A673 (cell line): ENCODE measurements around the gene BCDIN3D. TPM values are rescaled to one million over a fixed set of nuclear protein-coding genes. Genes with fewer than 3 reads are reported as not detected.

Source experiments
- BruUV-seq: library from RNA; stranded (reverse); fragments of 400-500 nt; replicated peaks from 2 replicates; lab custom pipeline; 2021; lab: Mats Ljungman, UMichigan
- CTCF ChIA-PET: fragments of 300-600 bp; sonication (Branson Sonifier 250); formaldehyde crosslinking; loops from one replicate; lab custom pipeline; 2022; ENCODE audit warnings: antibody characterized with exemption; lab: Charles Lee
- POLR2A ChIA-PET: fragments of 300-600 bp; sonication (Branson Sonifier 250); formaldehyde crosslinking; loops from one replicate; lab custom pipeline; 2022; ENCODE audit warnings: antibody characterized with exemption; ENCODE audit not compliant: low non-redundant PET; lab: Charles Lee
- DNase-seq: peaks from one replicate; pipeline ENCODE4 v3.0.0-alpha.2; 2015; ENCODE audit warnings: low spot score
- H3K27ac ChIP-seq: fragments of 200-600 bp; sonication (generic); 2 replicates; pipeline ENCODE4 v1.5.1; 2016; ENCODE audit warnings: mixed run types, low read depth, mild to moderate bottlenecking, mixed read lengths, antibody characterized with exemption, low read length; ENCODE audit not compliant: poor library complexity, severe bottlenecking
- H3K27me3 ChIP-seq: fragments of 200-600 bp; sonication (generic); replicated peaks from 2 replicates; pipeline ENCODE4 v1.6.1; 2017; ENCODE audit warnings: mixed run types, low read depth, mild to moderate bottlenecking, mixed read lengths, antibody characterized with exemption, low read length; ENCODE audit not compliant: insufficient read depth, poor library complexity
- H3K36me3 ChIP-seq: fragments of 200-600 bp; sonication (generic); 2 replicates; pipeline ENCODE4 v1.6.1; 2016; ENCODE audit warnings: mixed run types, mild to moderate bottlenecking, mixed read lengths, antibody characterized with exemption, low read length; ENCODE audit not compliant: insufficient read depth, poor library complexity, severe bottlenecking
- H3K4me1 ChIP-seq: fragments of 200-600 bp; sonication (generic); 2 replicates; pipeline ENCODE4 v1.6.1; 2017; ENCODE audit warnings: mixed run types, mild to moderate bottlenecking, mixed read lengths, antibody characterized with exemption, low read length; ENCODE audit not compliant: insufficient read depth, poor library complexity, severe bottlenecking
- H3K4me3 ChIP-seq: fragments of 200-600 bp; sonication (generic); 2 replicates; pipeline ENCODE4 v1.5.1; 2016; ENCODE audit warnings: low read depth, mixed run types, mild to moderate bottlenecking, mixed read lengths, low read length; ENCODE audit not compliant: poor library complexity, severe bottlenecking
- H3K9me3 ChIP-seq: fragments of 200-600 bp; sonication (generic); 2 replicates; pipeline ENCODE4 v1.6.1; 2016; ENCODE audit warnings: mixed run types, low read depth, mild to moderate bottlenecking, mixed read lengths, antibody characterized with exemption, low read length; ENCODE audit not compliant: poor library complexity, severe bottlenecking
- CTCF ChIP-seq: fragments of 300-800, 200-600 bp; sonication (generic); conservative IDR thresholded peaks from 2 replicates; pipeline ENCODE4 v1.5.1; 2017; ENCODE audit warnings: low read depth, mild to moderate bottlenecking, antibody characterized with exemption, low read length, moderate library complexity, mixed read lengths
- EZH2 ChIP-seq: fragments of 200-600 bp; sonication (generic); IDR thresholded peaks from 2 replicates; pipeline ENCODE4 v1.6.1; 2017; ENCODE audit warnings: borderline replicate concordance, low read depth, mild to moderate bottlenecking, mixed read lengths, antibody characterized with exemption, low read length; ENCODE audit not compliant: poor library complexity, severe bottlenecking
- intact Hi-C: fragments of 100-400 bp; cut with micrococcal nuclease; formaldehyde crosslinking; loops from one replicate; pipeline ENCODE4 v1.10.0; 2022; ENCODE audit not compliant: unreplicated experiment
- total RNA-seq: library from RNA; stranded (reverse); gene quantifications from 2 replicates; pipeline ENCODE4 v1.2.3, GENCODE V29; 2021

The BCDIN3D gene
- total RNA-seq, 1 experiment from 2014 or later, result 5.7 TPM

DNA sequence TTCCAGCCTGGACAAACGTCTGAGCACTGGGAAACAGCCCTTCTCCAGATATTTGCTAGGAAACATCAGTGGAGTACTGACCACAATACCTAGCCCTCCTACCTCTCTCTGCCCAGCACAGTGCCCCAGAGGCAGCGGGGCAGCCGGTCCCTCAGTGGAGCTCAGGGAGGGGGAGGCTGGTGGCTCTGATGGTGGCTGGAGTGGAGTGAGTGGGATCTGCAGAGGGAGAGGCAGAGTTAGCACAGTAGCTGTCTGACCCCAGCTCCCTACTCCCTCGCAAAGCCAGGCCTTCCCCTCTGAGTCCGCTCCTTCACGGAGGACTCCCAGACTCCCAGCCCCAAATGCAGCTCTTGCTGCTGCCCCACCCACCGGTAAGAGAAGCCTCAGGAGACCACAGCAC, 44.7 kb downstream of the BCDIN3D start:
- TF ChIP-seq CTCF, result no peak
- TF ChIP-seq EZH2, result no peak
- H3K27ac ChIP-seq, result no peak overlapping the region

GRCh38 chr12:49797449-49797776, 45.5 kb downstream of the BCDIN3D start:
- H3K9me3 ChIP-seq, result no peaks in the 10 kb centered on the region
- H3K4me3 ChIP-seq, result no peak overlapping the region
- DNase-seq, result no peak
- H3K36me3 ChIP-seq, result peaks cover 11% of the 10 kb centered on the region
- intact Hi-C loops, result no loop called here
- ChIA-PET CTCF (interaction anchor here (0.6 kb wide), 1 partner anchor 37 kb away, joined by 9 read pairs; no protein-coding TSS in a partner anchor), POLR2A (no interaction called here)
- BruUV-seq, result no TSS peak
- H3K4me1 ChIP-seq, result no peaks in the 10 kb centered on the region
- TF ChIP-seq EZH2, result no peak
- TF ChIP-seq CTCF, result no peak
- H3K27me3 ChIP-seq, result no peaks in the 10 kb centered on the region
- no peak overlapping the region for H3K27ac ChIP-seq

More for the DNA sequence above, 44.7 kb downstream of the BCDIN3D start:
- BruUV-seq, result no TSS peak
- POLR2A ChIA-PET, result no interaction called here
- H3K9me3 ChIP-seq, result no peaks in the 10 kb centered on the region
- H3K27me3 ChIP-seq, result no peaks in the 10 kb centered on the region
- CTCF ChIA-PET, result no interaction called here
- H3K4me3 ChIP-seq, result no peak overlapping the region
- no peaks in the 10 kb centered on the region for H3K4me1 ChIP-seq
- no peak for DNase-seq
- intact Hi-C loops, result no loop called here
- peaks cover 11% of the 10 kb centered on the region for H3K36me3 ChIP-seq

- H3K9me3 ChIP-seq, result no peaks in the 10 kb centered on the region
- no peak for DNase-seq
- BruUV-seq, result no TSS peak
- CTCF ChIA-PET, result interaction anchor here (0.6 kb wide), 1 partner anchor 38 kb away, joined by 9 read pairs; no protein-coding TSS in a partner anchor
- no peak for TF ChIP-seq CTCF
- TF ChIP-seq EZH2, result no peak
- H3K4me1 ChIP-seq, result no peaks in the 10 kb centered on the region
- no peak overlapping the region for H3K27ac ChIP-seq
- peaks cover 11% of the 10 kb centered on the region for H3K36me3 ChIP-seq
- POLR2A ChIA-PET, result no interaction called here
- no peak overlapping the region for H3K4me3 ChIP-seq
- intact Hi-C loops, result no loop called here
- H3K27me3 ChIP-seq, result no peaks in the 10 kb centered on the region
These were observed 46.1 kb downstream of the BCDIN3D start for GRCh38 chr12:49796606-49797448.
